PC-3 (cell line): ENCODE results near the gene FBXW4.

Experiments used
- EZH2 ChIP-seq: fragments of 300-600 bp; sonication (generic); IDR thresholded peaks from one replicate; pipeline ENCODE4 v1.6.1; 2017; ENCODE audit warnings: antibody characterized with exemption, mild to moderate bottlenecking, low read length; ENCODE audit not compliant: unreplicated experiment
- EZH2phosphoT487 ChIP-seq: fragments of 300-600 bp; sonication (generic); IDR thresholded peaks from 2 replicates; pipeline ENCODE4 v1.6.1; 2018; ENCODE audit warnings: mild to moderate bottlenecking, antibody characterized with exemption, low read length, borderline replicate concordance
- TF ChIP-seq, protein P1 (sequence below): fragments of 300-600 bp; sonication (generic); conservative IDR thresholded peaks from 2 replicates; pipeline ENCODE4 v1.5.1; 2017; ENCODE audit warnings: antibody characterized with exemption, low read depth, mild to moderate bottlenecking, low read length

DNA sequence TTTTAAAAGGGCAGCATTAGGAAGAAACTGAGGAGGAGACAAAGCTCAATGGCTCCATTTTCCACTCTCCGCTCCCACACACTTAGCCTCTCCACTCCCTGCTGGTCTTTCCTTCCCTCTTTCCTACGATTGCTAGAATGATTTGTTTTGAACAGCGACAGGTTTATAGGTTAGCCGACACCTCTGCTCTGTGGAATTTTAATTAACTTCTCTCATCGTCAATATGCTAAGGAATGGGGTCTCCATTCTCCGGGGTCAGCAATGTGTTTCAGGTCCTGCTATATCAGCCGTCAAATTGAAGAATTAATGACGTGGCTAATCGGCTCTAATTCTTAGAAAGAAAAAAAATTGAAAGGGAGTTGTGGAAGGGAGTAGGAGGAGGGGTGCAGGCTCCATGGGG, 28.9 kb downstream of the FBXW4 start:
- TF ChIP-seq, protein P1, sequence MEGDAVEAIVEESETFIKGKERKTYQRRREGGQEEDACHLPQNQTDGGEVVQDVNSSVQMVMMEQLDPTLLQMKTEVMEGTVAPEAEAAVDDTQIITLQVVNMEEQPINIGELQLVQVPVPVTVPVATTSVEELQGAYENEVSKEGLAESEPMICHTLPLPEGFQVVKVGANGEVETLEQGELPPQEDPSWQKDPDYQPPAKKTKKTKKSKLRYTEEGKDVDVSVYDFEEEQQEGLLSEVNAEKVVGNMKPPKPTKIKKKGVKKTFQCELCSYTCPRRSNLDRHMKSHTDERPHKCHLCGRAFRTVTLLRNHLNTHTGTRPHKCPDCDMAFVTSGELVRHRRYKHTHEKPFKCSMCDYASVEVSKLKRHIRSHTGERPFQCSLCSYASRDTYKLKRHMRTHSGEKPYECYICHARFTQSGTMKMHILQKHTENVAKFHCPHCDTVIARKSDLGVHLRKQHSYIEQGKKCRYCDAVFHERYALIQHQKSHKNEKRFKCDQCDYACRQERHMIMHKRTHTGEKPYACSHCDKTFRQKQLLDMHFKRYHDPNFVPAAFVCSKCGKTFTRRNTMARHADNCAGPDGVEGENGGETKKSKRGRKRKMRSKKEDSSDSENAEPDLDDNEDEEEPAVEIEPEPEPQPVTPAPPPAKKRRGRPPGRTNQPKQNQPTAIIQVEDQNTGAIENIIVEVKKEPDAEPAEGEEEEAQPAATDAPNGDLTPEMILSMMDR: no peak
- no peak for TF ChIP-seq EZH2
- no peak for TF ChIP-seq EZH2phosphoT487
